ENCODE data around the gene ATF1.

The ATF1 gene

DNA sequence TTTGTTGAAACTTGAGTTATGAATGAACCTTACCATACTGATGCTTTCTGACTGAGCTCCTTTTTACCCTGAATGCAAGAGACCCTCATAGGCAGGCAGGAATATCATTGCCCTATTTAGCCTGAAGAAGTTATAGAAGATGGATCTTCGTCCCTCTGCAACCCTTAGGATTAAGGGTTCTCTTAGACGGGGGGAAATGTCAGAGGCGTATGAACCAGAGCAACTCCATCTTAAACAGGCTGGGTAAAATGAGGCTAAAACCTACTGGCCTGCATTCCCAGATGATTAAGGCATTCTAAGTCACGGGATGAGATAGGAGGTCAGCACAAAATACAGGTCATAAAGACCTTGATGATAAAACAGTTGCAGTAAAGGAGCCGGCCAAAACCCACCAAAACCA is 7.5 kb downstream of the ATF1 start:
- peaks cover 33% of the 10 kb centered on the region for H3K36me3 Mint-ChIP-seq (ENCODE audit: low read depth)
- peaks cover 6% of the 10 kb centered on the region for H3K9me3 Mint-ChIP-seq
- DNase-seq (ENCODE audit: low spot score), result no peak
- no peaks in the 10 kb centered on the region for H3K27me3 Mint-ChIP-seq (ENCODE audit: low read depth)
- no peak overlapping the region for H3K4me3 Mint-ChIP-seq
- peaks cover 10% of the 10 kb centered on the region for H3K4me1 Mint-ChIP-seq (ENCODE audit: low read depth)
- no peak overlapping the region for H3K27ac Mint-ChIP-seq

DNA sequence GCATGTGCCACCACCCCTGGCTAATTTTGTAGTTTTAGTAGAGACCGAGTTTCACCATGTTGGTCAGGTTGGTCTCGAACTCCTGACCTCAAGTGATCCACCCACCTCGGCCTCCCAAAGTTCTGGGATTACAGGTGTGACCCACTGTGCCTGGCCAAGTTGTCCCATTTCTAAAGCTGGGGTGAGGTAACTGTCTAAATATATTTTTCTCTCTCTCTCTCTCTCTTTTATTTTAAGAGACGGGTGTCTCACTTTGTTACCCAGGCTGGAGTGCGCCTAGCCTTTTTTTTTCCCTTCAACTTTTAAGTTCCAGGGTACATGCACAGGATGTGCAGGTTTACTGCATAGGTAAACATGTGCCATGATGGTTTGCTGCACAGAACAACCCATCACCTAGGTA is 8.6 kb downstream of the ATF1 start:
- peaks cover 12% of the 10 kb centered on the region for H3K4me1 Mint-ChIP-seq (ENCODE audit: low read depth)
- H3K9me3 Mint-ChIP-seq, result peaks cover 6% of the 10 kb centered on the region
- H3K4me3 Mint-ChIP-seq, result no peak overlapping the region
- H3K27ac Mint-ChIP-seq, result no peak overlapping the region
- H3K27me3 Mint-ChIP-seq (ENCODE audit: low read depth), result no peaks in the 10 kb centered on the region
- DNase-seq (ENCODE audit: low spot score), result no peak
- peaks cover 30% of the 10 kb centered on the region for H3K36me3 Mint-ChIP-seq (ENCODE audit: low read depth)

DNA sequence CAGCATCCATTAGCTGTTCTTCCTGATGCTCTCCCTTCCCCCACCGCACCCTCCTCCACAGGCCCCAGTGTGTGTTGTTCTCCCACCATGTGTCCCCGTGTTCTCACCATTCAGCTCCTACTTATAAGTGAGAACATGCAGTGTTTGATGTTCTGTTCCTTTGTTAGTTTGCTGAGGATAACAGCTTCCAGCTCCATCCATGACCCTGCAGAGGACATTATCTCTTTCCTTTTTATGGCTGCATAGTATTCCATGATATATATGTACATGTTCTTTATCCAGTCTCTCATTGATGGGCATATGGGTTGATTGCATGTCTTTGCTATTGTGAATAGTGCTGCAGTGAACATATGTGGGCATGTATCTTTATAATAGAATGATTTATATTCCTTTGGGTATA is 9.0 kb downstream of the ATF1 start:
- peaks cover 6% of the 10 kb centered on the region for H3K9me3 Mint-ChIP-seq
- H3K27me3 Mint-ChIP-seq (ENCODE audit: low read depth), result no peaks in the 10 kb centered on the region
- peaks cover 30% of the 10 kb centered on the region for H3K36me3 Mint-ChIP-seq (ENCODE audit: low read depth)
- H3K4me1 Mint-ChIP-seq (ENCODE audit: low read depth), result peaks cover 12% of the 10 kb centered on the region
- H3K4me3 Mint-ChIP-seq, result no peak overlapping the region
- no peak overlapping the region for H3K27ac Mint-ChIP-seq
- no peak for DNase-seq (ENCODE audit: low spot score)

DNA sequence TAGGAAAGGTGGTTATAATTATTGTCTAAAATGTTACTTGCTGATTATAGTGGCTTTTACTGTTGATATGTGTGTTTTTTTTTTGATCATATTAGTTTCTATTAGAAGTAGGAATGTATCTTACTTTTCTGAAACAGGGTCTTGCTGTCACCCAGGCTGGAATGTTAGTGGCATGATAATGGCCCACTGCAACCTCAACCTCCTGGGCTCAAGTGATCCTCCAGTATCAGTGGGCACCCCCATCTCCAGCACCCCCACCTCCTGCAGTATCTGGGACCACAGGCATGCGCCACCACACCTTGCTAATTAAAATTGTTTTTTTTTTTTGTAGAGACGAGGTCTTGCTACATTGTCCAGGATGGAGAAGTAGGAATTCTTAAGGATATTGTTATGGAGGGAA is 11.3 kb downstream of the ATF1 start:
- Mint-ChIP-seq H3K4me3 (no peak overlapping the region), H3K36me3 (ENCODE audit: low read depth) (peaks cover 32% of the 10 kb centered on the region), H3K4me1 (ENCODE audit: low read depth) (peaks cover 12% of the 10 kb centered on the region), H3K27me3 (ENCODE audit: low read depth) (no peaks in the 10 kb centered on the region), H3K27ac (no peak overlapping the region), H3K9me3 (peaks cover 6% of the 10 kb centered on the region)
- DNase-seq (ENCODE audit: low spot score), result no peak

DNA sequence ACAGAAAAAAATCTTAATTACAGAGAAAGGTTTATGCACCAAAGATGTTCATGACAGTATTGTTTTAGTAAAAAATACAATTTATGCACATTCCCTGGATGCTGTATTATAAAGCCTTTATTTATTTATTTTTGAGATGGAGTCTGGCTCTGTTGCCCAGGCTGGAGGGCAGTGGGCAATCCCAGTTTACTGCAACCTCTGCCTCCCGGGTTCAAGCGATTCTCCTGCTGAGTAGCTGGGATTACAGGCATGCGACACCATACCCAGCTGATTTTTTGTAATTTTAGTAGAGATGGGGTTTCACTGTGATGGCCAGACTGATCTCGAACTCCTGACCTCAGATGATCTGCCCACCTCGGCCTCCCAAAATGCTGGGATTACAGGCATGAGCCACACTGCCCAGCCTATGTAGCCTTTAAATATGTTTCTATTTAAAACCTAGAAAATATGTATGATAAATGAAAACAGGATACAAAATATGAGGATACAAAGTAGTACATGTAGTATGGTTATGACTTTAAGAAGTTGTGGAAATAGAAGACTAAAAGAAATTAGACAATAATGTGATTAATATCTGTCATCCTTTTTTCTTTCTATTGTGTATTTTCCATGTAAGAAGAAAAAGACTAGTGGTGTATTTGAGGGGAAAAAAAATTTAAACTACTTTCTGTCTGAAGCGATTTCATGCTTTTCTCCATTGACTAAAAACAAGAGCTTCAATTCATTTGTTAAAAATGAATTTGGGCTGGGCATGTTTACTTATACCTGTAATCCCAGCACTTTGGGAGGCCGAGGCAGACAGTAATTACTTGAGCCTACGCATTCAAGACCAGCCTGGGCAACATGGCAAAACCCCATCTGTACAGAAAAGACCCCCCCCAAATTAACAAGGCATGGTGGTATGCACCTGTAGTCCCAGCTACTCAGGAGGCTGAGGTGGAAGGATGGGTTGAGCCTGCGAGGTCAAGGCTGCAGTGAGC is 13.1 kb downstream of the ATF1 start:
- Mint-ChIP-seq H3K27ac (no peak overlapping the region), H3K4me3 (no peak overlapping the region), H3K36me3 (ENCODE audit: low read depth) (peaks cover 25% of the 10 kb centered on the region), H3K9me3 (peaks cover 6% of the 10 kb centered on the region), H3K27me3 (ENCODE audit: low read depth) (no peaks in the 10 kb centered on the region), H3K4me1 (ENCODE audit: low read depth) (peaks cover 12% of the 10 kb centered on the region)
- DNase-seq (ENCODE audit: low spot score), result no peak

DNA sequence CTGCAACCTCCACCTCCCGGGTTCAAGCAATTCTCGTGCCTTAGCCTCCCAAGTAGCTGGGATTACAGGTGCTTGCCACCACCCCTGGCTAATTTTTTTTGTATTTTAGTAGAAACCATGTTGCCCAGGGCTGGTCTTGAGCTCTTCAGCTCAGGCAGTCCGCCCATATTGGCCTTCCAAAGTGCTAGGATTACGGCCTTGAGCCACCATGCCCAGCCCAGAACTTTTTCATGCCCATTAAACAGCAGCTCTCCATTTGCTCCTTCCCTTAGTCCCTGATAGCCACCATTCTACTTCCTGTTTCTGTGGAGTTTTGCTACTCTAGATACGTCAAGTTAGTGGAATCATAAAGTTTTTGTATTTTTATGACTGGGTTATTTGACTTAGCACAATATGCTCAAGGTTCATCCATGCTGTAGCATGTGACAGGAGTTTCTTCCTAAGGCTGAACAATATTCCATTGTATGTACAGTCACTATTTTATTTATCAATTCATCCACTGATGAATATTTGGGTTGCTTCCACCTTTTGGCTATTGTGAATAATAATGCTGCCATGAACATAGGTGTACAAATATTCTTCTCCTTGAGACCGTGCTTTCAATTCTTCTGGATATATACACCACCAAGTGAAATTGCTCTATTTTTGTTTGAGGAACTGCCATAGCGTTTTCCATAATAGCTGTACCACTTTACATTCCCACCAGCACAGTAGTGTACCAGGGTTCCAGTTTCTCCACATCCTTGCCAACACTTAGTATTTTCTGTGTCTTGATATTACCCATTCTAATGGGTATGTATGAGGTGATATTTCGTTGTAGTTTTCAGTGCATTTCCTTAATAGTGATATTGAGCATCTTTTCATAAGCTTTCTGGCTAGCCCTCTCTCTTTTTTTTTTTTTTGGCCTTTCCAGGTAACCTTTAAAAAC is 15.0 kb downstream of the ATF1 start:
- Mint-ChIP-seq H3K9me3 (no peaks in the 10 kb centered on the region), H3K36me3 (ENCODE audit: low read depth) (peaks cover 13% of the 10 kb centered on the region), H3K4me3 (no peak overlapping the region), H3K4me1 (ENCODE audit: low read depth) (peaks cover 12% of the 10 kb centered on the region), H3K27ac (no peak overlapping the region), H3K27me3 (ENCODE audit: low read depth) (no peaks in the 10 kb centered on the region)
- no peak for DNase-seq (ENCODE audit: low spot score)

DNA sequence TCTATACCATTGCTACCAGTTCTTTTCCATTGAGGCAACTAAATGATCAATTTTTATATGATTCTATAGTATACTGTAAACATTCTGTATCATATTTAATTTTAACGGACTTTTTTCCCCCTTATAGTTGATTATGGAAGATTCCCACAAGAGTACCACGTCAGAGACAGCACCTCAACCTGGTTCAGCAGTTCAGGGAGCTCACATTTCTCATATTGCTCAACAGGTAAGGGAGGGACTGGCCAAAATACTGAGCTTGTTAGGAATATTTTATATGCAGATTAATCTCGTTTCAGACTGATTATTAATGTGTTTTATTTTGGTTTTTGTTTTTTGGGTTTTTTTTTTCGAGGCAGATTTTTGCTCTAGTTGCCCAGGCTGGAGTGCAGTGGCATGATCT is 16.1 kb downstream of the ATF1 start:
- no peak overlapping the region for H3K27ac Mint-ChIP-seq
- no peak for DNase-seq (ENCODE audit: low spot score)
- H3K27me3 Mint-ChIP-seq (ENCODE audit: low read depth), result no peaks in the 10 kb centered on the region
- peaks cover 18% of the 10 kb centered on the region for H3K4me1 Mint-ChIP-seq (ENCODE audit: low read depth)
- H3K36me3 Mint-ChIP-seq (ENCODE audit: low read depth), result peaks cover 20% of the 10 kb centered on the region
- no peak overlapping the region for H3K4me3 Mint-ChIP-seq
- no peaks in the 10 kb centered on the region for H3K9me3 Mint-ChIP-seq

DNA sequence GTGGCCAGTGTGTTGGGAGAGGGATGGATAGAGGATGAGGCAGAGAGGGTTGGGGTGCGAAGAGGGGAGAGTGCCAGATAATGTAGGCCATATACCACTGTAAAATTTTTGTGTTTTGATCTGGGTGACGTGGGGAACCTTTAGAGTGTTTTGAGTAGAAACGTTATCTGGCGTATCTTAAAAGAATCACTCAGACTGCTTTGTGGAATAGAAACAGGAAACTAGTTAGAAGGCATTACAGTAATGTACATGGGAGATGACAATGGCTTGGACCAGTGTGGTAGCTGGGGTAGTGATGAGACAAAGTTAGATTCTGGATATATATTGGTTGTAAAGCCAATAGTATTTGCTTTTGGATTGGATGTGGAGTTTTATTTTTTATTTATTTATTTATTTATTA is 20.6 kb downstream of the ATF1 start:
- Mint-ChIP-seq H3K36me3 (ENCODE audit: low read depth) (peaks cover 40% of the 10 kb centered on the region), H3K4me1 (ENCODE audit: low read depth) (peaks cover 6% of the 10 kb centered on the region), H3K27me3 (ENCODE audit: low read depth) (no peaks in the 10 kb centered on the region), H3K4me3 (no peak overlapping the region), H3K27ac (peak overlapping the region; percentile 47), H3K9me3 (no peaks in the 10 kb centered on the region)
- DNase-seq (ENCODE audit: low spot score), result no peak

DNA sequence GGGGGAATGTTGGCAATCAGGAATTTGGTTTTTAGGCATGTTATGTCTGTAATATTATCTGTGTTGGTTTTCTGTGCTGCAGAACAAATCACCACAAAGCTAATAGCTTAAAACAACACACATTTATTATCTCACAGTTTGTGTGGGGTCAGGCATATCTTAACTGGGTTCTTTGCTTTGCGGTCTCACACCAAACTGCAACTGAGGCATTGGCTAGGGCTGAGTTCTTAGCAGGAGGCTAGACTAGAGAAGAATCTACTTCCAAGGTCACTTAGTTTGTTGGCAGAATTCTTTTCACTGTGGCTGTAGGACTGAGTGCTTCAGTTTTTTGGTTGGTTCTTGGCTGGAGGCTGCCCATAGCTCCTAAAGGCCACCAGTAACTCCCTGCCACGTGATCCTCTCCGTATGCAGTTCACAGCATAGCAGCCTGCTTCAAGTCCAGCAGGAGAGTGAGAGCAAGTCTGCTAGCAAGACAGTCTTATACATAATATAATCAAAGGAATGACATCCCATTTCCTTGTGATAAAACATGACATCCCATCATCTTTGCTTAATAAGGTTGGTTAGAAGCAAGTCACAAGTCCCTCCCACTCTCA is 21.6 kb downstream of the ATF1 start:
- DNase-seq (ENCODE audit: low spot score), result no peak
- no peak overlapping the region for H3K27ac Mint-ChIP-seq

DNA sequence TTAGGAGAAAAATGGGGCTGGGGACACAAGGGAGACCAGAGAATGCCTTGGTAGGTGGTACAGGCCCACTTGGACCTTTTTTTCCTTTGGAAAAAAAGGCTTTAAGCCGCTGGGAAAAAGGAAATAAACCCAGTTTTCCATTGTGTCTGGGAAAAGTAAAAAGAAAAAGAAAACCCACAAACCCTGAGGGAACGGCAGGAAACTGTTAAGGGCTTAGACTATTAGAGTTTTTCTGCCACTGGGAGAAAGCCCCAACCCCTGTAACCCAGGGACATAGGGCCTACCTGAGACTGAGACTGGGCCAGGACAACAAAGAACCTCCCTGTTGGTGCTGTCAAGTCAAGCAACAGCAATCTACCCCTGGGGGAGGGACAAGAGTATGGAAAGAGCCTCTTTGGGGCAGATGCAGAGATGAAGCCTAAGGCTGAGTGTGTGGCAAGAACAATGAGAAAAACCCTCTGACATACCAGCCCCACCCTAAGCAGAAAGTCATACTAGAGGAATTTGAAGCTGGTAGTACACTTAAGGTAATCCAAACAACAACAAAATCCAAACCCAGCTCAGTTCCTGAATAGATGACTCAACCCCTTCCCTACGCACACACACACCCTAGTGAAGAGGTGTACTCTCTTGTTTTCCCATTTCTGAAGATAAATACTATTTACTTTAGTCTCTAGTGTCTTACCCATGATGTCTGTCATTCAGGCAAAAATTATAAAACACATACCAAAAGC is 22.8 kb downstream of the ATF1 start:
- H3K4me3 Mint-ChIP-seq, result no peak overlapping the region
- no peak for DNase-seq (ENCODE audit: low spot score)
- no peaks in the 10 kb centered on the region for H3K27me3 Mint-ChIP-seq (ENCODE audit: low read depth)
- H3K4me1 Mint-ChIP-seq (ENCODE audit: low read depth), result peaks cover 12% of the 10 kb centered on the region
- H3K9me3 Mint-ChIP-seq, result no peaks in the 10 kb centered on the region
- H3K36me3 Mint-ChIP-seq (ENCODE audit: low read depth), result peaks cover 44% of the 10 kb centered on the region
- no peak overlapping the region for H3K27ac Mint-ChIP-seq

More for the DNA sequence above, 21.6 kb downstream of the ATF1 start:
- Mint-ChIP-seq H3K36me3 (ENCODE audit: low read depth) (peaks cover 39% of the 10 kb centered on the region), H3K27me3 (ENCODE audit: low read depth) (no peaks in the 10 kb centered on the region), H3K9me3 (no peaks in the 10 kb centered on the region), H3K4me3 (no peak overlapping the region), H3K4me1 (ENCODE audit: low read depth) (peaks cover 8% of the 10 kb centered on the region)

DNA sequence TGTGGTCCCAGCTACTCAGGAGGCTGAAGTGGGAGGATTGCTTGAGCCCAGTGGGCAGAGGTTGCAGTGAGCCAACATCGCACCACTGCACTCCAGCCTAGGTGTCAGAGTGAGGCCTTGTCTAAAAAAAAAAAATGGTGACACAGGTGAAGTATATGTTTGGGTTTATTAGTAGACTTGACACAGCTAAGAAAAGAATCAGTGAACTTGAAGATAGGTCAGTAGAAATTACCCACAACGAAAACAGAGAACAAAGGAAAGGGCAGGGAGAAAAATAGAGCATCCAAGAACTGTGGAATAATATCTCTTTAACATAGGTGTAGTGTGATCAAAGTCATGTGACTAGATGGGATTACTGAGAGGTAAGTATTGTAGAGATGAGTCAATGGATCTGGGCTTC is 23.7 kb downstream of the ATF1 start:
- Mint-ChIP-seq H3K36me3 (ENCODE audit: low read depth) (peaks cover 43% of the 10 kb centered on the region), H3K27ac (no peak overlapping the region), H3K27me3 (ENCODE audit: low read depth) (no peaks in the 10 kb centered on the region), H3K9me3 (no peaks in the 10 kb centered on the region), H3K4me3 (no peak overlapping the region), H3K4me1 (ENCODE audit: low read depth) (peaks cover 12% of the 10 kb centered on the region)
- DNase-seq (ENCODE audit: low spot score), result no peak

DNA sequence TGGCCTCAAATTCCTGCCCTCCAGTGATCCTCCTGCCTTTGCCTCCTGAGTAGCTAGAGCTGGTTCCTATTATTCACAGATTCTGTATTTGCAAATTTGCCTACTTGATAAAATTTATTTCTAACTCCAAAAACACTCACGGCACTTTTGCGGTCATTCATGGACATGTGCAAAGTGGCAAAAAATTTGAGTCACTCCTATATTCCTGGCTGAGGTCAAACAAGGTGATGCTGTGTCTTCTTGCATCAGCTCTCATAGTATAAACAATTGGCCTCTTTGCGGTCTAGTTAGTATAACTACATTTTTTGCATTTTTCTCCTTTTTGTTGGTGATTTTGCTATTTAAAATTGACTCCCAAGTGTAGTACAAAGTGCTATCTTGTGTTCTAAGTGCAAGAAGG is 24.7 kb downstream of the ATF1 start:
- DNase-seq (ENCODE audit: low spot score), result no peak

DNA sequence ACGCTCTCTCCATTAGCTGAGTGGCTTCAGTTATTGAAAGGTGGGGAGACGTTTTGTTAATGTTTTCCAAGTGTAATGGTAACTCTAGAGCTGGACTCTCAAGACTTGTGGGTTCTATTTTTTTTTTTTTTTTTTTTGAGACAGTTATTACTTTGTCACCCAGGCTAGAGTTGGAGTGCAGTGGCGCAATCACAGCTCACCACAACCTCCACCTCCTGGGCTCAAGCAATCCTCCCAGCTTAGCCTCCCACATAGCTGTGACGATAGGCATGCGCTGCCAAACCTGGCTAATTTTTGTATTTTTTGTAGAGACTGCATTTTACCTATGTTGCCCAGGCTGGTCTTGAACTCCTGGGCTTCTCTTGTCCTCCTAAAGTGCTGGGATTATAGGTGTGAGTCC is 26.2 kb downstream of the ATF1 start:
- Mint-ChIP-seq H3K27ac (no peak overlapping the region), H3K4me1 (ENCODE audit: low read depth) (peaks cover 6% of the 10 kb centered on the region), H3K9me3 (no peaks in the 10 kb centered on the region), H3K4me3 (no peak overlapping the region), H3K36me3 (ENCODE audit: low read depth) (peaks cover 38% of the 10 kb centered on the region), H3K27me3 (ENCODE audit: low read depth) (no peaks in the 10 kb centered on the region)
- no peak for DNase-seq (ENCODE audit: low spot score)

More for the DNA sequence above, 24.7 kb downstream of the ATF1 start:
- H3K4me1 Mint-ChIP-seq (ENCODE audit: low read depth), result peaks cover 12% of the 10 kb centered on the region
- H3K9me3 Mint-ChIP-seq, result no peaks in the 10 kb centered on the region
- H3K27ac Mint-ChIP-seq, result no peak overlapping the region
- H3K27me3 Mint-ChIP-seq (ENCODE audit: low read depth), result no peaks in the 10 kb centered on the region
- no peak overlapping the region for H3K4me3 Mint-ChIP-seq
- peaks cover 43% of the 10 kb centered on the region for H3K36me3 Mint-ChIP-seq (ENCODE audit: low read depth)
